ENCODE data around the gene UBE2M. TPM values are rescaled to one million over a fixed set of nuclear protein-coding genes. Genes with fewer than 3 reads are reported as not detected.
A peak's percentile ranks its signal among the peaks of the same experiment; 100 is the strongest.

UBE2M gene
- total RNA-seq, 1 experiment from 2014 or later: 127 TPM

DNA sequence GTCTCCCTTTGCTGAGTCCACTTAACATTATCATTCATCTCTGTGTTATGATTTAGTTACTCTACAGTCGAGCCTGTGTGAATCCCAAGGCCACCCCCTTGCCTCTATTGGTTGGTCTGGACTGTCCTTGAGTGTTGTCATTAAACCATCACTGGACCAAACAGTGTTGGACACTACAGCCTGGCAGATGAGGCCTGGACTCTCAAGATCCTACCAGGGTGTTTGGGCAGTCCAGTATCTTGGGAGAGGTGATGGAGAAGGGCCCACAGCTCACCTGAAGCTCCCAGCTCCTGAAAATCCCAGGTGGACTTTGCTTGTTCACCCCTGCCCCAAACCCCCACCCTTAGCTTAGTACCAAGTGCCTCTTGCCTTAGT lies 7.3 kb downstream of the UBE2M start:
- Histone ChIP-seq H3K79me1 (ENCODE audit: insufficient read depth, low read depth, low read length, poor library complexity, severe bottlenecking) (peaks cover 14% of the 10 kb centered on the region), H3K9ac (ENCODE audit: extremely low read depth, insufficient read length, low read length) (no peak overlapping the region), H3K9me3 (ENCODE audit: control insufficient read depth, low read depth, low read length) (no peaks in the 10 kb centered on the region), H2AFZ (ENCODE audit: low read length) (no peak overlapping the region), H4K20me1 (ENCODE audit: control insufficient read depth, insufficient read depth, insufficient read length) (no peaks in the 10 kb centered on the region), H4K8ac (replicated peaks; ENCODE audit: insufficient read length, low read depth, low read length) (no peak overlapping the region), H2BK12ac (ENCODE audit: insufficient read length, low read depth, low read length) (no peak overlapping the region), H3K56ac (ENCODE audit: insufficient read length, low read depth, low read length) (no peak overlapping the region), H2BK20ac (ENCODE audit: low read depth, low read length, poor library complexity, severe bottlenecking) (no peak overlapping the region), H3K18ac (ENCODE audit: insufficient read length, low read depth, low read length) (no peak overlapping the region), H4K5ac (ENCODE audit: insufficient read length, low read depth, low read length) (no peak overlapping the region), H3K14ac (ENCODE audit: insufficient read depth, low read length) (no peak overlapping the region), H3K27ac (ENCODE audit: insufficient read length, low read depth, low read length) (no peak overlapping the region), H3K4me2 (ENCODE audit: insufficient read depth, insufficient read length, low read length) (no peak overlapping the region), H3K4me1 (ENCODE audit: insufficient read depth, low read length) (peaks cover 3% of the 10 kb centered on the region; the same call in 1 of the 2 replicates), H2BK5ac (ENCODE audit: insufficient read length, low read length) (no peak overlapping the region), H3T11ph (ENCODE audit: low read length) (no peak overlapping the region), H3K4ac (ENCODE audit: low read depth, low read length) (no peak overlapping the region), H2BK15ac (ENCODE audit: low read depth, low read length) (no peak overlapping the region), H4K91ac (ENCODE audit: insufficient read length, low read depth, low read length) (no peak overlapping the region), H3K79me2 (ENCODE audit: insufficient read depth, low read length) (peaks cover 12% of the 10 kb centered on the region; the same call in 1 of the 2 replicates), H2BK120ac (ENCODE audit: low read depth, low read length, poor library complexity, severe bottlenecking) (no peak overlapping the region), H3K27me3 (ENCODE audit: insufficient read depth, low read length) (no peaks in the 10 kb centered on the region), H3K23ac (ENCODE audit: insufficient read length, low read depth, low read length) (no peak overlapping the region), H2AK5ac (ENCODE audit: insufficient read length, low read length) (no peak overlapping the region), H3K23me2 (ENCODE audit: insufficient read length, low read depth, low read length, poor library complexity, severe bottlenecking) (peaks cover 12% of the 10 kb centered on the region)
- no peak for DNase-seq
- H3K36me3 Mint-ChIP-seq (ENCODE audit: insufficient read depth in 1 of 3, low read depth in 3 of 3): peaks cover 49 to 86% (median 71%) of the 10 kb centered on the region in 3 experiments
- WGBS (ENCODE audit: extremely low coverage, insufficient read length, low lambda C conversion rate): no CpG with 5 or more reads among the region's 1 CpG
- TF ChIP-seq, protein P1, sequence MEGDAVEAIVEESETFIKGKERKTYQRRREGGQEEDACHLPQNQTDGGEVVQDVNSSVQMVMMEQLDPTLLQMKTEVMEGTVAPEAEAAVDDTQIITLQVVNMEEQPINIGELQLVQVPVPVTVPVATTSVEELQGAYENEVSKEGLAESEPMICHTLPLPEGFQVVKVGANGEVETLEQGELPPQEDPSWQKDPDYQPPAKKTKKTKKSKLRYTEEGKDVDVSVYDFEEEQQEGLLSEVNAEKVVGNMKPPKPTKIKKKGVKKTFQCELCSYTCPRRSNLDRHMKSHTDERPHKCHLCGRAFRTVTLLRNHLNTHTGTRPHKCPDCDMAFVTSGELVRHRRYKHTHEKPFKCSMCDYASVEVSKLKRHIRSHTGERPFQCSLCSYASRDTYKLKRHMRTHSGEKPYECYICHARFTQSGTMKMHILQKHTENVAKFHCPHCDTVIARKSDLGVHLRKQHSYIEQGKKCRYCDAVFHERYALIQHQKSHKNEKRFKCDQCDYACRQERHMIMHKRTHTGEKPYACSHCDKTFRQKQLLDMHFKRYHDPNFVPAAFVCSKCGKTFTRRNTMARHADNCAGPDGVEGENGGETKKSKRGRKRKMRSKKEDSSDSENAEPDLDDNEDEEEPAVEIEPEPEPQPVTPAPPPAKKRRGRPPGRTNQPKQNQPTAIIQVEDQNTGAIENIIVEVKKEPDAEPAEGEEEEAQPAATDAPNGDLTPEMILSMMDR (conservative IDR thresholded peaks at IDR 0.05): no peak
- peaks cover 1% of the 10 kb centered on the region; the same call in 1 of the 2 replicates for H3K27me3 Mint-ChIP-seq (ENCODE audit: low read depth)
- peak overlapping the region in 1 of 3 experiments; percentile 71; a peak in 1 of 7 replicates for H3K27ac Mint-ChIP-seq
- H3K4me1 Mint-ChIP-seq: peaks cover 24 to 26% of the 10 kb centered on the region in 2 experiments
- peak overlapping the region in 1 of 2 experiments; percentile 50; a peak in 1 of 5 replicates for H3K4me3 Mint-ChIP-seq
- H3K9me3 Mint-ChIP-seq: no peaks in the 10 kb centered on the region; a peak in 1 of 5 replicates

Measured in H9 (cell line).